Measurements from ENCODE around the gene KAZALD1. TPM values are rescaled to one million over a fixed set of nuclear protein-coding genes. Genes with fewer than 3 reads are reported as not detected.

KAZALD1 gene
- total RNA-seq, 1 experiment from 2014 or later: 1.8 TPM

- Mint-ChIP-seq H3K4me1 (ENCODE audit: low read depth, unreplicated experiment) (peaks cover 10% of the 10 kb centered on the region), H3K36me3 (ENCODE audit: insufficient read depth, unreplicated experiment) (no peaks in the 10 kb centered on the region), H3K9me3 (ENCODE audit: low read depth, unreplicated experiment) (no peaks in the 10 kb centered on the region), H3K4me3 (ENCODE audit: low read depth, unreplicated experiment) (no peak overlapping the region), H3K27ac (ENCODE audit: unreplicated experiment) (no peak overlapping the region), H3K27me3 (ENCODE audit: unreplicated experiment) (peaks cover 48% of the 10 kb centered on the region)
- no TSS peak for BruUV-seq (replicated peaks)
- DNase-seq: no peak
- intact Hi-C loops (cut with micrococcal nuclease; ENCODE audit: unreplicated experiment): no loop called here
- CTCF ChIA-PET: interaction anchor here (0.7 to 1.1 kb wide), 2 partner anchors 43 to 489 kb away, joined by 3 read pairs; no protein-coding TSS in a partner anchor
- no peak for TF ChIP-seq CTCF (IDR thresholded peaks at IDR 0.05; ENCODE audit: unreplicated experiment)
These were observed 31.1 kb downstream of the KAZALD1 start for GRCh38 chr10:101092881-101093354.

- CTCF ChIA-PET: interaction anchor here (1.1 to 4.4 kb wide), 5 partner anchors 13 to 47 kb away, joined by 3 to 116 read pairs (median 6); no protein-coding TSS in a partner anchor
- Mint-ChIP-seq H3K4me3 (ENCODE audit: low read depth, unreplicated experiment) (no peak overlapping the region), H3K36me3 (ENCODE audit: insufficient read depth, unreplicated experiment) (no peaks in the 10 kb centered on the region), H3K4me1 (ENCODE audit: low read depth, unreplicated experiment) (peaks cover 10% of the 10 kb centered on the region), H3K9me3 (ENCODE audit: low read depth, unreplicated experiment) (no peaks in the 10 kb centered on the region), H3K27ac (ENCODE audit: unreplicated experiment) (no peak overlapping the region), H3K27me3 (ENCODE audit: unreplicated experiment) (peaks cover 48% of the 10 kb centered on the region)
- no TSS peak for BruUV-seq (replicated peaks)
- no peak for DNase-seq
- TF ChIP-seq CTCF (IDR thresholded peaks at IDR 0.05; ENCODE audit: unreplicated experiment): no peak
- intact Hi-C loops (cut with micrococcal nuclease; ENCODE audit: unreplicated experiment): no loop called here
These were observed 32.5 kb downstream of the KAZALD1 start for GRCh38 chr10:101094121-101094879.

- Mint-ChIP-seq H3K4me3 (ENCODE audit: low read depth, unreplicated experiment) (no peak overlapping the region), H3K27ac (ENCODE audit: unreplicated experiment) (no peak overlapping the region), H3K9me3 (ENCODE audit: low read depth, unreplicated experiment) (no peaks in the 10 kb centered on the region), H3K27me3 (ENCODE audit: unreplicated experiment) (peaks cover 53% of the 10 kb centered on the region), H3K36me3 (ENCODE audit: insufficient read depth, unreplicated experiment) (no peaks in the 10 kb centered on the region), H3K4me1 (ENCODE audit: low read depth, unreplicated experiment) (peaks cover 10% of the 10 kb centered on the region)
- DNase-seq: no peak
- CTCF ChIA-PET: interaction anchor here (0.7 to 4.4 kb wide), 13 partner anchors 8 to 54 kb away, joined by 3 to 116 read pairs (median 5); partner anchors contain the start of gene KAZALD1
- intact Hi-C loops (cut with micrococcal nuclease; ENCODE audit: unreplicated experiment): loop anchor here (1.0 kb wide), 1 partner anchor 47 kb away; no protein-coding TSS in a partner anchor
- no peak for TF ChIP-seq CTCF (IDR thresholded peaks at IDR 0.05; ENCODE audit: unreplicated experiment)
- no TSS peak for BruUV-seq (replicated peaks)
These were observed 33.2 kb downstream of the KAZALD1 start for GRCh38 chr10:101095004-101095403.

GRCh38 chr10:101095550-101096213, 33.9 kb downstream of the KAZALD1 start:
- Mint-ChIP-seq H3K27me3 (ENCODE audit: unreplicated experiment) (peaks cover 53% of the 10 kb centered on the region), H3K36me3 (ENCODE audit: insufficient read depth, unreplicated experiment) (no peaks in the 10 kb centered on the region), H3K27ac (ENCODE audit: unreplicated experiment) (no peak overlapping the region), H3K4me1 (ENCODE audit: low read depth, unreplicated experiment) (peaks cover 9% of the 10 kb centered on the region), H3K9me3 (ENCODE audit: low read depth, unreplicated experiment) (no peaks in the 10 kb centered on the region), H3K4me3 (ENCODE audit: low read depth, unreplicated experiment) (no peak overlapping the region)
- no TSS peak for BruUV-seq (replicated peaks)
- peak; percentile 84 for DNase-seq
- CTCF ChIA-PET: interaction anchor here (0.5 to 4.4 kb wide), 14 partner anchors 9 to 472 kb away, joined by 3 to 116 read pairs (median 4); partner anchors contain the start of gene KAZALD1
- intact Hi-C loops (cut with micrococcal nuclease; ENCODE audit: unreplicated experiment): loop anchor here (1.0 kb wide), 1 partner anchor 47 kb away; no protein-coding TSS in a partner anchor
- peak; percentile 65 for TF ChIP-seq CTCF (IDR thresholded peaks at IDR 0.05; ENCODE audit: unreplicated experiment)
